BE2C (cell line): ENCODE results near the gene KCNMA1.

Source experiments
- DNase-seq: peaks from one replicate; pipeline ENCODE4 v3.0.0-alpha.2; 2020
- H3K27me3 ChIP-seq: fragments of 250-450 bp; sonication (Bioruptor Pico); 2 replicates; pipeline ENCODE4 v1.5.1; 2020; ENCODE audit warnings: mild to moderate bottlenecking
- H3K36me3 ChIP-seq: fragments of 250-450 bp; sonication (Bioruptor Pico); 2 replicates; pipeline ENCODE4 v1.5.1; 2020; ENCODE audit warnings: mild to moderate bottlenecking
- H3K4me1 ChIP-seq: fragments of 250-450 bp; sonication (Bioruptor Pico); 2 replicates; pipeline ENCODE4 v1.5.1; 2020
- H3K4me3 ChIP-seq: 2 replicates; pipeline ENCODE4 v1.5.1; 2011; ENCODE audit warnings: low read depth, low read length
- H3K9me3 ChIP-seq: fragments of 250-450 bp; sonication (Bioruptor Pico); 2 replicates; pipeline ENCODE4 v1.5.1; 2020
- TF ChIP-seq, protein P1 (sequence below): IDR thresholded peaks from 2 replicates; pipeline ENCODE4 v1.5.1; 2012; ENCODE audit warnings: mild to moderate bottlenecking, low read depth, low read length

The KCNMA1 gene

DNA sequence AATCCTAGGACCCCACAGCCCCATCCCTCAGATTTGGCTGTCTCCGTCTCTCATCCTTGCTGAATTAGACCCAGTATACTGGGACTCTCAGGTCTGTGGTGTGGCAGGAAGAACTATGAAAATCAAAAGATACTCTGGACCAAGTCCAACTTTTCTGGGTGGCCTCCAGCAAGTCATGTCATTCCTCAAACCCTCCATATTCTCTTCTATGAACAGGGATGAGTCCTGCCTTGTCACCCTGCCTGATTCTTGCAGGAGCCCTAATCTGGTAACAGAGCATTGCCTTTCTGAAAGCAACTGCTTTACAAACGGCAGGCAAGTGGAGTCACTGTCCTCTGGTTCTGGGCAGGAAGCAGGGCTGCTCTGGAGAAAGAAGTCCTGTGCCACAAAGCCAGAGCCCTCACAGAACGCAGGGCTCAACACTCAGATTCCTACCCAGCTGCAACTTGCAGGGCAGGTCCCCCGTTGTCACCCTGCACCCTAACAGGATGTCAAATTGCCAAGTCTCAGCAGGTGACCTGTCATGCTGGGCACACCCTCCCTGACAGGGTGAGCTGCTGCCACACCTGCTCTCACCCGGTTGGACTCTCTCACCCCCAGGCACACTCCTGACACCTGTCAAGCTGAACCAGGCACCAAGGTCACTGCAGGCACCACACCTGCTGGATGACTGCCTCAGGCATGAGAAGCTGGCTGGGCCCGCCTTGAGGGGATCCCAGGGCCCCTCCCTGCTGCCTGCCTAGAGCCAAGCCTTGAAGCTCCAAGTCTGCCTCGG is 227.7 kb downstream of the KCNMA1 start:
- peaks cover 37% of the 10 kb centered on the region for H3K4me1 ChIP-seq
- H3K27me3 ChIP-seq, result no peaks in the 10 kb centered on the region
- no peak overlapping the region for H3K4me3 ChIP-seq
- H3K36me3 ChIP-seq, result no peaks in the 10 kb centered on the region
- no peak for DNase-seq
- TF ChIP-seq, protein P1, sequence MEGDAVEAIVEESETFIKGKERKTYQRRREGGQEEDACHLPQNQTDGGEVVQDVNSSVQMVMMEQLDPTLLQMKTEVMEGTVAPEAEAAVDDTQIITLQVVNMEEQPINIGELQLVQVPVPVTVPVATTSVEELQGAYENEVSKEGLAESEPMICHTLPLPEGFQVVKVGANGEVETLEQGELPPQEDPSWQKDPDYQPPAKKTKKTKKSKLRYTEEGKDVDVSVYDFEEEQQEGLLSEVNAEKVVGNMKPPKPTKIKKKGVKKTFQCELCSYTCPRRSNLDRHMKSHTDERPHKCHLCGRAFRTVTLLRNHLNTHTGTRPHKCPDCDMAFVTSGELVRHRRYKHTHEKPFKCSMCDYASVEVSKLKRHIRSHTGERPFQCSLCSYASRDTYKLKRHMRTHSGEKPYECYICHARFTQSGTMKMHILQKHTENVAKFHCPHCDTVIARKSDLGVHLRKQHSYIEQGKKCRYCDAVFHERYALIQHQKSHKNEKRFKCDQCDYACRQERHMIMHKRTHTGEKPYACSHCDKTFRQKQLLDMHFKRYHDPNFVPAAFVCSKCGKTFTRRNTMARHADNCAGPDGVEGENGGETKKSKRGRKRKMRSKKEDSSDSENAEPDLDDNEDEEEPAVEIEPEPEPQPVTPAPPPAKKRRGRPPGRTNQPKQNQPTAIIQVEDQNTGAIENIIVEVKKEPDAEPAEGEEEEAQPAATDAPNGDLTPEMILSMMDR, result no peak
- H3K9me3 ChIP-seq, result no peaks in the 10 kb centered on the region

DNA sequence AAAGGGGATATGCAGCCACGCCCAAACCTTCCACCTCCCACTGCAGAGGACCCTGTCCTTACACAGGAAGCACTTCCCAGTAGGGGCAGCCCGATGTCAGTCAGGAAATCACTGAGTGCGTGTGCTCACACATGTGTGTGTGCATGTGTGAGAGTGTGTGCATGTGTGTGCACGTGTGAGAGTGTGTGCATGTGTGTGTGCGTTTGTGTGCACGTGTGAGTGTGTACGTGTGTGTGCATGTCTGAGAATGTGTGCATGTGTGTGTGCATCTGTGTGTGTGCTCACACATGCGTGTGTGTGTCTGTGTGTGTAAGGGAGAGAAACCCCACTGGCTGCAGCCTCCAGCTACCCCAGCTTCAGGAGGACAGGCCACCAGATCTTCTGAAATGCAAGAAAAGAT is 229.3 kb downstream of the KCNMA1 start:
- DNase-seq, result no peak
- Histone ChIP-seq H3K4me3 (no peak overlapping the region), H3K27me3 (no peaks in the 10 kb centered on the region)

DNA sequence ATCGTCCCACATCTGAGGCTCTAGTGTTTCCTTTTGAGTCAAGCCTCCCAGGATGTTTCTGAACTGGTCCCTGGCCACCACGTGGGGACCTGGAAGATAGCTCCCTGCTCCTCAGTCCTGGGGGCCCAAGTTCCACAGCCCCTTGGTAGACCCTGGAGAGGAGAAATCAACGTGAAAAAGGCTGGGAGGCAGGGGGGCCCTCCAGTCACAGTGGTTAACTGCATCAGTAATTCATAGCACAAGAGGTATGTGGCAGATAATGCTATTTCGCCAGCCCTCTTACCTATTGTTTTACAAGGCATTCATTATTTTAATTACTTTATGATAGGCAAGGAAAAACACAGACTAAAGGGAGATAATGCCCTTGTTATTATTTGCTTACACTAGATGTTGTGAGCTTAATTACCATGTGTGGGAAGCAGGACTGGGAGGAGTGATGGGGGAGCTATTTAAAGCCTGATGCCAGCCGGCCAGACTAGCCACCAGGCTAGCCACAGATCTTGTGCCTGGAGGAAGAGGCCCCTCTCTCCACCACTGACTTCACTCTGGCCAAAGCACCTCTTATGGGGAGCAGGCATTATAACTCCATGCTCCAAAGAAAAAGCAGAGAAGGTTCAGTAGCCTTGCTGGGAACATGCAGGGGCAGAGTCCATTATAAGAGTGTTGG is 230.7 kb downstream of the KCNMA1 start:
- no peak for DNase-seq
- no peak overlapping the region for H3K4me3 ChIP-seq

More for the DNA sequence above, 229.3 kb downstream of the KCNMA1 start:
- Histone ChIP-seq H3K36me3 (no peaks in the 10 kb centered on the region), H3K9me3 (no peaks in the 10 kb centered on the region), H3K4me1 (peaks cover 35% of the 10 kb centered on the region)
- TF ChIP-seq, protein P1, result no peak

DNA sequence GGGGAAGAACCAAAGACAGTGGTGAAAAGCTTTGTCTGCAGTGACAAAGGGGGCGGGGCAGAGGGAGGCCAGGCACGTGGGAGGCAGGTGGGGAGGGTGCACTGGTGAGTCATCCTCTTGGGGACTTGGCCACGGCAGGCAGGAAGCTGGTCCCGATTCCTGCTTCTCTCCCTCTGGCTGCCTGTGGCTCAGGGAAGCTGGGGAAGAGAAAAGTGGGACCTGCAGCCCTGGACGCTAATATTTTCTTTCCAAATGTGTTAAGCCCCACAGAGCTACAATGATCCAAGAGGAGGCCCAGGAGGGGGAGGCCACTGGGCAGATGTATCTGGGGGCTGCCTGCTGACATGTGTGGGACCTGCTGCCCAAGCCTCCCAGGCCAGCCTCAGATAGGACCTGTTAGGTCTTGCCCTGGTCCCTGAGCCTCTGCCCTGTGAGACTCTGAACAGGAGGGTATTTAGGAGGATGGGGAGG is 231.8 kb downstream of the KCNMA1 start:
- Histone ChIP-seq H3K4me1 (peaks cover 35% of the 10 kb centered on the region), H3K36me3 (no peaks in the 10 kb centered on the region), H3K27me3 (no peaks in the 10 kb centered on the region), H3K9me3 (no peaks in the 10 kb centered on the region), H3K4me3 (no peak overlapping the region)
- TF ChIP-seq, protein P1, result no peak
- DNase-seq, result peak; percentile 93

More for the DNA sequence above, 230.7 kb downstream of the KCNMA1 start:
- TF ChIP-seq, protein P1, result no peak
- no peaks in the 10 kb centered on the region for H3K27me3 ChIP-seq
- H3K9me3 ChIP-seq, result no peaks in the 10 kb centered on the region
- H3K36me3 ChIP-seq, result no peaks in the 10 kb centered on the region
- H3K4me1 ChIP-seq, result peaks cover 35% of the 10 kb centered on the region

DNA sequence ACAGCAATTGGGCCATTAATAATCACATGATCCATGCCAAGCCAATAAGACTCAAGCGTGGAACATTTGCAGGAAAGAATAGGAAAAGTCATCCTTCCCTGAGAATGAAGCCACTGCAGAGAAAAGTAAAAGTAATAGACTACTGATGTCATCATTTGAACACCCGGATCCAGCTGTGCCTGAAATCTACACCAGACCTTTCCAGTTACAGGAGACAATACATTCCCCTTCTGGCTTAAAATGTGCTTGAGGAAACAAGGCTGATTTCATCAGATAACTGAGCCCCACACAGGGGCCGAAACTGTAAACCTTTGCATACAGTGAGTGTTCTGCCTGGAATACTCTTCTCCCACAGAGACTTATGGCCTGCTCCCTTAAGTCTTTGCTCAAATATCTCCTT is 232.8 kb downstream of the KCNMA1 start:
- TF ChIP-seq, protein P1, result no peak
- no peak for DNase-seq
- Histone ChIP-seq H3K27me3 (no peaks in the 10 kb centered on the region), H3K36me3 (no peaks in the 10 kb centered on the region), H3K4me3 (no peak overlapping the region), H3K4me1 (peaks cover 31% of the 10 kb centered on the region), H3K9me3 (no peaks in the 10 kb centered on the region)

DNA sequence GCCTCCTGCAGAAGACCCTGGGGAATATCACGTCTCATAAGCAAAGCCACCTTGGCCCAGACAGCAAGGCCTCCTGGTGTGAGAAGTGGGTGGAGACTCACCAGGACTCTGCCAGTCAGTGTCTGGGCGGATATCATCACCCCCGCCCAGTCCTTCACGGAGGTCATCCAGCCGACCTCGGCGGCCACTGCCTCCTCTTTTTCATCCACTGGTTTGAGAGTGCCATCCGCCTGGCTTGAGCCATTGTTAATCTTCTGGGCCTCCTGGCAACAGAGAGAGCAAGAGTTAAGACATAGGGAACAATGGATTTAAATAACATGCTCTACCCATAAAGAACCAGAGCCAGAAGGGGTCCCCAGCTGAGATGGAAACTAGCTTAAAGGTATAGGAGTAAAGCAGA is 233.8 kb downstream of the KCNMA1 start:
- TF ChIP-seq, protein P1, result no peak
- Histone ChIP-seq H3K4me1 (peaks cover 24% of the 10 kb centered on the region), H3K4me3 (no peak overlapping the region), H3K9me3 (no peaks in the 10 kb centered on the region), H3K27me3 (no peaks in the 10 kb centered on the region), H3K36me3 (no peaks in the 10 kb centered on the region)
- DNase-seq, result no peak
